Measurements from ENCODE around the gene KMT2A.
A peak's percentile ranks its signal among the peaks of the same experiment; 100 is the strongest.
"Not testable (repeated sequence)": the region's sequence is repeated elsewhere in the genome, so short reads cannot be mapped to it uniquely, and the experiment has no call there.

Gene KMT2A

DNA sequence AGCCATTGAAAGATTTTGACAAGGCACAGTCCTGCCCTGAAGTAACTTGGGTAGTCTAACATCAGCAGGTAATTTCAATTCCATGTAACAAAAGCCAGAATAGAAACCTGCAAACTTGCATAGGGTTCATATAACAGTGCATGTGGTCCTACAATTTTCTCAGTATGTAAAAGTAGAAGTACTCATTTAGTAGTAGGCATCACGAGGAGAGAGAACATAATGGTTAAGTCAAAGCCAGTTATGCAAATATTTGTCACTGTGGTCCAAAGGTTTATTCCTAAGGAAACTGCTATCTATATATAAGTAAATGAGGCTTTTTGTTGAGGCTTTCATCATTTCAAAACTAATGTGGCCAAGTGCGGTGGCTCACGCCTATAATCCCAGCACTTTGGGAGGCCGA is 24.8 kb upstream of the KMT2A start:
- H3K9me3 ChIP-seq (ENCODE audit: control insufficient read depth in 1 of 2, low read length in 2 of 2): no peaks in the 10 kb centered on the region
- no peak overlapping the region for H3K9ac ChIP-seq (ENCODE audit: low read depth in 1 of 2, low read length in 2 of 2)
- H3K36me3 ChIP-seq (ENCODE audit: control insufficient read depth in 1 of 2, insufficient read depth in 2 of 2, low read length in 2 of 2): peaks cover 9 to 38% of the 10 kb centered on the region in 2 donors
- H3K27ac ChIP-seq (ENCODE audit: low read depth, low read length): no peak overlapping the region
- no peak overlapping the region for H3K4me3 ChIP-seq (ENCODE audit: low read depth in 1 of 2, low read length in 2 of 2)
- H3K27me3 ChIP-seq (ENCODE audit: control insufficient read depth in 1 of 2, insufficient read depth in 2 of 2, low read length in 2 of 2): no peaks in the 10 kb centered on the region
- peaks cover 5 to 14% of the 10 kb centered on the region in 2 donors for H3K4me1 ChIP-seq (ENCODE audit: control insufficient read depth in 1 of 2, insufficient read depth in 2 of 2, low read length in 2 of 2)

GRCh38 chr11:118412921-118413320 is 23.4 kb upstream of the KMT2A start:
- Histone ChIP-seq H3K9ac (ENCODE audit: low read depth in 1 of 2, low read length in 2 of 2) (no peak overlapping the region), H3K36me3 (ENCODE audit: control insufficient read depth in 1 of 2, insufficient read depth in 2 of 2, low read length in 2 of 2) (peaks cover 8 to 26% of the 10 kb centered on the region in 2 donors), H3K9me3 (ENCODE audit: control insufficient read depth in 1 of 2, low read length in 2 of 2) (no peaks in the 10 kb centered on the region), H3K4me3 (ENCODE audit: low read depth in 1 of 2, low read length in 2 of 2) (no peak overlapping the region), H3K27ac (ENCODE audit: low read depth, low read length) (no peak overlapping the region), H3K4me1 (ENCODE audit: control insufficient read depth in 1 of 2, insufficient read depth in 2 of 2, low read length in 2 of 2) (peaks cover 5 to 19% of the 10 kb centered on the region in 2 donors), H3K27me3 (ENCODE audit: control insufficient read depth in 1 of 2, insufficient read depth in 2 of 2, low read length in 2 of 2) (no peaks in the 10 kb centered on the region)

GRCh38 chr11:118415062-118415738 is 21.1 kb upstream of the KMT2A start:
- Histone ChIP-seq H3K4me3 (ENCODE audit: low read depth in 1 of 2, low read length in 2 of 2) (no peak overlapping the region), H3K27me3 (ENCODE audit: control insufficient read depth in 1 of 2, insufficient read depth in 2 of 2, low read length in 2 of 2) (no peaks in the 10 kb centered on the region), H3K4me1 (ENCODE audit: control insufficient read depth in 1 of 2, insufficient read depth in 2 of 2, low read length in 2 of 2) (peaks cover 11 to 23% of the 10 kb centered on the region in 2 donors), H3K36me3 (ENCODE audit: control insufficient read depth in 1 of 2, insufficient read depth in 2 of 2, low read length in 2 of 2) (peaks cover 3 to 13% of the 10 kb centered on the region in 2 donors), H3K9ac (ENCODE audit: low read depth in 1 of 2, low read length in 2 of 2) (no peak overlapping the region), H3K9me3 (ENCODE audit: control insufficient read depth in 1 of 2, low read length in 2 of 2) (no peaks in the 10 kb centered on the region), H3K27ac (ENCODE audit: low read depth, low read length) (no peak overlapping the region)

- Histone ChIP-seq H3K9me3 (ENCODE audit: control insufficient read depth in 1 of 2, low read length in 2 of 2) (no peaks in the 10 kb centered on the region), H3K9ac (ENCODE audit: low read depth in 1 of 2, low read length in 2 of 2) (no peak overlapping the region), H3K4me3 (ENCODE audit: low read depth in 1 of 2, low read length in 2 of 2) (no peak overlapping the region), H3K27me3 (ENCODE audit: control insufficient read depth in 1 of 2, insufficient read depth in 2 of 2, low read length in 2 of 2) (no peaks in the 10 kb centered on the region), H3K36me3 (ENCODE audit: control insufficient read depth in 1 of 2, insufficient read depth in 2 of 2, low read length in 2 of 2) (peaks cover 3 to 8% of the 10 kb centered on the region in 2 donors), H3K4me1 (ENCODE audit: control insufficient read depth in 1 of 2, insufficient read depth in 2 of 2, low read length in 2 of 2) (peaks cover 11 to 23% of the 10 kb centered on the region in 2 donors), H3K27ac (ENCODE audit: low read depth, low read length) (no peak overlapping the region)
Observed at GRCh38 chr11:118415739-118416068, 20.6 kb upstream of the KMT2A start.

DNA sequence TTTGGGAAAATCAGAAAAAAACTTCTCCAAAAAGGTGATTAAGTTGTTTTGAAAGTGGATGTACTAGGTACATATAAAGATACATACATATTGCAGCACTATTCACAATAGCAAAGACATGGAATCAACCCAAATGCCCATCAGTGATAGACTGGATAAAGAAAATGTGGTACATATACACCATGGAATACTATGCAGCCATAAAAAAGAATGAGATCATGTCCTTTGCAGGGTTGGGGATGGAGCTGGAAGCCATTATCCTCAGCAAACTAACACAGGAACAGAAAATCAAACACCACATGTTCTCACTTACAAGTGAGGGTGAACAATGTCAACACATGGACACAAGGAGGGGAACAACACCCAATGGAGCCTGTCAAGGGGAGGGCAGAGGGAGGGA is 19.4 kb upstream of the KMT2A start:
- not testable (repeated sequence) for H3K36me3 ChIP-seq (ENCODE audit: control insufficient read depth in 1 of 2, insufficient read depth in 2 of 2, low read length in 2 of 2); H3K9ac ChIP-seq (ENCODE audit: low read depth in 1 of 2, low read length in 2 of 2); H3K9me3 ChIP-seq (ENCODE audit: control insufficient read depth in 1 of 2, low read length in 2 of 2); H3K27ac ChIP-seq (ENCODE audit: low read depth, low read length); H3K27me3 ChIP-seq (ENCODE audit: control insufficient read depth in 1 of 2, insufficient read depth in 2 of 2, low read length in 2 of 2); H3K4me3 ChIP-seq (ENCODE audit: low read depth in 1 of 2, low read length in 2 of 2)
- H3K4me1 ChIP-seq (ENCODE audit: control insufficient read depth in 1 of 2, insufficient read depth in 2 of 2, low read length in 2 of 2): peaks cover 11 to 19% of the 10 kb centered on the region in 2 donors

GRCh38 chr11:118417801-118418200 is 18.5 kb upstream of the KMT2A start:
- no peak overlapping the region for H3K27ac ChIP-seq (ENCODE audit: low read depth, low read length)
- peaks cover 11 to 19% of the 10 kb centered on the region in 2 donors for H3K4me1 ChIP-seq (ENCODE audit: control insufficient read depth in 1 of 2, insufficient read depth in 2 of 2, low read length in 2 of 2)
- no peaks in the 10 kb centered on the region for H3K27me3 ChIP-seq (ENCODE audit: control insufficient read depth in 1 of 2, insufficient read depth in 2 of 2, low read length in 2 of 2)
- H3K36me3 ChIP-seq (ENCODE audit: control insufficient read depth in 1 of 2, insufficient read depth in 2 of 2, low read length in 2 of 2): peaks cover 3 to 7% of the 10 kb centered on the region in 2 donors
- no peak overlapping the region for H3K9ac ChIP-seq (ENCODE audit: low read depth in 1 of 2, low read length in 2 of 2)
- H3K4me3 ChIP-seq (ENCODE audit: low read depth in 1 of 2, low read length in 2 of 2): no peak overlapping the region
- no peaks in the 10 kb centered on the region for H3K9me3 ChIP-seq (ENCODE audit: control insufficient read depth in 1 of 2, low read length in 2 of 2)

GRCh38 chr11:118418766-118419165 is 17.5 kb upstream of the KMT2A start:
- H3K9ac ChIP-seq (ENCODE audit: low read depth in 1 of 2, low read length in 2 of 2): no peak overlapping the region
- no peak overlapping the region for H3K27ac ChIP-seq (ENCODE audit: low read depth, low read length)
- peaks cover 3 to 4% of the 10 kb centered on the region in 2 donors for H3K36me3 ChIP-seq (ENCODE audit: control insufficient read depth in 1 of 2, insufficient read depth in 2 of 2, low read length in 2 of 2)
- peak overlapping the region in 1 of 2 donors; percentile 7 for H3K4me3 ChIP-seq (ENCODE audit: low read depth in 1 of 2, low read length in 2 of 2)
- H3K9me3 ChIP-seq (ENCODE audit: control insufficient read depth in 1 of 2, low read length in 2 of 2): no peaks in the 10 kb centered on the region
- H3K4me1 ChIP-seq (ENCODE audit: control insufficient read depth in 1 of 2, insufficient read depth in 2 of 2, low read length in 2 of 2): peaks cover 11 to 19% of the 10 kb centered on the region in 2 donors
- H3K27me3 ChIP-seq (ENCODE audit: control insufficient read depth in 1 of 2, insufficient read depth in 2 of 2, low read length in 2 of 2): no peaks in the 10 kb centered on the region

- H3K27me3 ChIP-seq (ENCODE audit: control insufficient read depth in 1 of 2, insufficient read depth in 2 of 2, low read length in 2 of 2): no peaks in the 10 kb centered on the region
- no peak overlapping the region for H3K4me3 ChIP-seq (ENCODE audit: low read depth in 1 of 2, low read length in 2 of 2)
- H3K36me3 ChIP-seq (ENCODE audit: control insufficient read depth in 1 of 2, insufficient read depth in 2 of 2, low read length in 2 of 2): no peaks in the 10 kb centered on the region
- no peak overlapping the region for H3K9ac ChIP-seq (ENCODE audit: low read depth in 1 of 2, low read length in 2 of 2)
- no peak overlapping the region for H3K27ac ChIP-seq (ENCODE audit: low read depth, low read length)
- no peaks in the 10 kb centered on the region for H3K4me1 ChIP-seq (ENCODE audit: control insufficient read depth in 1 of 2, insufficient read depth in 2 of 2, low read length in 2 of 2)
- no peaks in the 10 kb centered on the region for H3K9me3 ChIP-seq (ENCODE audit: control insufficient read depth in 1 of 2, low read length in 2 of 2)
Observed at GRCh38 chr11:118427707-118428106, 8.6 kb upstream of the KMT2A start.

GRCh38 chr11:118430956-118431355 is 5.3 kb upstream of the KMT2A start:
- peaks cover 10 to 13% of the 10 kb centered on the region in 2 donors for H3K4me1 ChIP-seq (ENCODE audit: control insufficient read depth in 1 of 2, insufficient read depth in 2 of 2, low read length in 2 of 2)
- H3K4me3 ChIP-seq (ENCODE audit: low read depth in 1 of 2, low read length in 2 of 2): no peak overlapping the region
- no peaks in the 10 kb centered on the region for H3K36me3 ChIP-seq (ENCODE audit: control insufficient read depth in 1 of 2, insufficient read depth in 2 of 2, low read length in 2 of 2)
- no peaks in the 10 kb centered on the region for H3K27me3 ChIP-seq (ENCODE audit: control insufficient read depth in 1 of 2, insufficient read depth in 2 of 2, low read length in 2 of 2)
- no peaks in the 10 kb centered on the region for H3K9me3 ChIP-seq (ENCODE audit: control insufficient read depth in 1 of 2, low read length in 2 of 2)
- H3K27ac ChIP-seq (ENCODE audit: low read depth, low read length): no peak overlapping the region
- no peak overlapping the region for H3K9ac ChIP-seq (ENCODE audit: low read depth in 1 of 2, low read length in 2 of 2)

GRCh38 chr11:118434123-118434552 is 2.2 kb upstream of the KMT2A start:
- Histone ChIP-seq H3K36me3 (ENCODE audit: control insufficient read depth in 1 of 2, insufficient read depth in 2 of 2, low read length in 2 of 2) (no peaks in the 10 kb centered on the region), H3K4me1 (ENCODE audit: control insufficient read depth in 1 of 2, insufficient read depth in 2 of 2, low read length in 2 of 2) (peaks cover 23 to 33% of the 10 kb centered on the region in 2 donors), H3K9me3 (ENCODE audit: control insufficient read depth in 1 of 2, low read length in 2 of 2) (no peaks in the 10 kb centered on the region), H3K4me3 (ENCODE audit: low read depth in 1 of 2, low read length in 2 of 2) (peak overlapping the region; percentile 91 to 92), H3K27ac (ENCODE audit: low read depth, low read length) (no peak overlapping the region), H3K27me3 (ENCODE audit: control insufficient read depth in 1 of 2, insufficient read depth in 2 of 2, low read length in 2 of 2) (no peaks in the 10 kb centered on the region), H3K9ac (ENCODE audit: low read depth in 1 of 2, low read length in 2 of 2) (peak overlapping the region in 1 of 2 donors; percentile 79)

Data from duodenal mucosa (tissue), 2 donors.